GM18502 (cell line): ENCODE data around the gene CCDC138.

Source experiments
- ATAC-seq: cut with Tn5 transposase; IDR thresholded peaks from one replicate; pipeline ENCODE4 v1.9.1; 2021; ENCODE audit warnings: mild to moderate bottlenecking; ENCODE audit not compliant: unreplicated experiment, poor library complexity

The CCDC138 gene

GRCh38 chr2:108916122-108916795, 129.7 kb downstream of the CCDC138 start:
- no peak for ATAC-seq

GRCh38 chr2:108916796-108917421, 130.3 kb downstream of the CCDC138 start:
- ATAC-seq: no peak

DNA sequence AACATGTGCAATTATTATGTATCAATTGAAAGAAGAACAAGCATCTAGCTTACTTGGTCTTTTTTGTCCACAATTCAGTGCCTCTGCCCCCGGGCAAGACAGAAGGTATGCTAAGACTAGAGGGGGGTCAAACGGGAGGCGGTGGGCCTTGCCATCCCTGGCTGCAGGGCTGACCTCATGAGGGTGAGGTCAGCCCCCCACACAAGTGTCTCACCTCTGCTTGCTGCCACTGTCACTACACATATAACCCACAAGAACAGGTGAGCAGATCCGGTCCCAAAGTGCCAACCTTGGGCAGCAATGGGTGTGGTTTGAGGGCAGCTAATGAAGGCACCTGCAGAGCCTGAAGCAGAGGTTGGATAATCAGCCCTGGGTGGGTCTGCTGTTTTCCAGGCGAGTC, 131.0 kb downstream of the CCDC138 start:
- no peak for ATAC-seq

DNA sequence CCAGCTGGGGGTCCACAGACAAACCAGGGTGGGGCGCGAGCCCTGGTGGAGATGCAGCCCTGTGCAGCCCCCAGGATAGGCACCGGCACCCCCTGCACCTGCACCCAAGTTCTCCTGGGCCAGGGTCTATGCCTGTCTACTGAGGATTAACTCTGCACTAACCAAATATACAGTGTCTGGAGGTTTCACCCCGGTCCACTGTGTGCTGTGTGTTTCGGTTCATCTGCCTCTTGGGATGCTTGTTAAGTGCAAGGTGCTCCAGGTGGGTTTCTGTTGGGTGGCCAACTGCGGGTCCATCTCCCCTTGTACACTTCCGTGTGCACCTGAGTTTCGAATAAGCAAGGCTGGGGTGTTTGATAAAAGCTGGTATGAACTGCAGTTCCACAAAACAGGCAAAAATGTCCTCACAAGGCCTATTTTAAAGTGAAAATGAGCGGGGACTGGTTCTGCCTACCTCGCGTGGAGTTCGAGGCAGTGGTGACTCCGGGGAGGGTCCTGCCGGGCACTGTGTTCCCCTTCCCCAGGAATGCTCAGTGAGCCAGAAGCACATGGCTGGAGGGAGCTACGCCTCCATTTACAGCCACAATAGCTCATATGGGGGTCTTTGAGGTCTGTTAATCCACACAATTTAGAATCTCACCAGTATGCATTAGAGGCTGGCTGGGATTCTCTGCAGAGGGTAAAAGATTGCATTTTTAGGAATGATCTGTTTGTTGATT, 131.7 kb downstream of the CCDC138 start:
- no peak for ATAC-seq

DNA sequence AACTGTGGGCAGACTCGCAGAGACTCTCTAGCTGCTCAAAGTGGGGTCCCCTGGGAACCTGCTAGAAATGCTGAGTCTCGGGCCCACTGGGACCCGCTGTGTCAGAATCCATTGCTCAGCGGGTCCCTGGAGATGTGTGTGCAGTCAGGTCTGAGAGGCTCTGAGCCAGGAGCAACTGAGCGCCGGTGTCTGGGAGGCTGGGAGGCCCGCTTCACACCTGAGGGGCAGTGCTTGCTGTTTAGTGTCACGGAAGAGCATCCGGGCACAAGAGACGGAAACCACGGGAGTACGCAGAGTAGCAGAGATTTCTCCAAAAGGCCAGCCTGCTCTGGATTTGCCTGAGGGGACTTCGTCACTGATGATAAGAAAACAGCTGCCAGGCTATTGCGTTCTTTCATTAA, 132.4 kb downstream of the CCDC138 start:
- ATAC-seq: no peak

- ATAC-seq: no peak
Measured at GRCh38 chr2:108919571-108920373, 133.2 kb downstream of the CCDC138 start.

DNA sequence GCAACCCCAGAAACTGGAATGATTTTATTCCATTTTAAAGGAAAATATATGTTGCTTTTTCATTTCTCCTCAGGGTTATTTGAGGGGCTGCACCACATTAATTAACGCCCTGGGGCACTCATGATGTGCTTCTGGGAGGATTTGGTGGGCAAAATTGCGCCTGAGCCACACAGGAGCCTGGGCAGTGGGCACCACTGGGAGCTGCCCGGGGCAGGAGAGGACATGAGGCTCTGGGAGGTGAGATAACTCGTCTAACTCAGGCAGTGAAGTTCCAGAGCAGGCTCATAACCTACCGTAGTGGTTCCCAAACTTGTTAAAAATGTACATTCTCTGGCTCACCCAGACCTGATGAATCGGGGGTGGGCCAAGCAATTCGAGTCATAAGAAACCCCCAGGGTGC, 134.1 kb downstream of the CCDC138 start:
- no peak for ATAC-seq

DNA sequence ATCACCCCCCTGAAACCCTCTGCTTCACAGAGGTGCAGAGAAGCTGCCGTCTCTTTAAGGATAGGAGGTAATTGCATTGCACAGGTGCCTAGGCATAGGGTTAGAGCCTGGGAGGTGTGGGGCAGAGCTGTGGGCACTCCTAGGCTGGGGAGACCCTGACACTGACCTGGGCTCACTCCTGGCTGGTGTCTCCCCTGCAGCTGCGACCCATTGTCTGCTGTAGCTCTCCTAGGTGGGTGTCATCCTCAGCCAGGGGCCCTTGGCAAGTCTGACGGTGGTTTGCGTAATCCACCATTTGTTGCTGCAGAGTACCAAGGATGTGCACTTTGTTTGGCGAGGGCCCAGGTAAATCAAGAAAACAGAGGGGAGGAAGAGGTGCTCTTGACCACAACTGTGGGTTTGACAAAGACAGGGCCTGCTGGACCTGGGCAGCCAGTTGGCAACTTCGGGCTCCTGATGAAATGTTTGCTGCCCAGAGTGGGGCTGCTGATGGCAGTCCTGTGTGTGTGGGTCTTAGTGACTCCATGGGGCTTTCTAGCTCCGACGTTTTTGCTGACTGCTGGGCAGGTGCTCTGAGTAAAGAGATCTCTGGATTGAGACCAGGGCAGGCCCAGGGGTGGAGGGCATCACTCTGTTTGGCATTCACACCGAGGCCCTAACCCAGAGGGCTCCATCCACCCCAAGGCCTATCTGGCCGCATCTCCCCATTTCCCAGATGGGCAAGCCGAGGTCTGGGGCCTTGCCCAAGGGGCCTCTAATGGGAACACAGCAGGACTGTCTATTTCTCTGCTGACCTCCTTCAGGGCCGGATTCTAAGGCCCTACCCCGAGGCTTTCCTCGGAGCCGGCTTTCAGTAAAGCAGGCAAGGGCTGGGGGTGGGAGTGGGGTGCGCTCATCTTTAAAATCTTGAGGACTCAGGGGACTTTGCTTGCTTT, 134.8 kb downstream of the CCDC138 start:
- ATAC-seq: no peak

GRCh38 chr2:108922141-108922915, 135.8 kb downstream of the CCDC138 start:
- no peak for ATAC-seq

DNA sequence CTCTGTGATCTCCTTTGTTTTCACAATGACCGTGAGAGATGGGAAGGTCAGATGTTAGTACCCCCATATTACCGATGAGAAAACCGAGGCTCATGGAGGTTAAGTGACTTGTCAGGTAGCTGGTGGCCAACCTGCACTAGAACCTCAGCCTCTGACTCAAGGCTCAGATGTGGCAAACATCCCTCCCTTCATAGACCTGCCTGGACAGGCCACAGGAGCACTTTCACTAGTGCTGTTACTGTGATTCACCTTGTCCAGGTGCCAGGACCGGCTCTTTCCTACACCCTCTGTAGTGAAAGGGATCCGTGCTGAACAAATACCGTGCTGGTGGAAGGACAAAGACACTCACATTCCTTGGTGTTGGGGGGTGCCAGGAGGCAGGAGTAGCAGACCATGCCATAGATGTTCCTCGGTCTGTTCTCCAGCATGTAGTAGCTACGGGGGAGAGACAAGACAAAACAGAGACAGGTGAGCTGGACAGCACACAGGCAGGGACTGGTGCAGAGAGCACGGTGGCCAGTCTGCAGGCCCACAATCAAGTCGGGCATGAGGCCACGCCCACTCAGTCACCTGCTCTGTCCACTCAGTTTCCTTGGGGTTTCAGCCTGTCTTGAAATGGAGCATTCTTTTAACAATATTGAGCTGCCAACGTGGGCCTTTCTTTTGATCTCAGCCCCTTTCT, 136.6 kb downstream of the CCDC138 start:
- no peak for ATAC-seq

DNA sequence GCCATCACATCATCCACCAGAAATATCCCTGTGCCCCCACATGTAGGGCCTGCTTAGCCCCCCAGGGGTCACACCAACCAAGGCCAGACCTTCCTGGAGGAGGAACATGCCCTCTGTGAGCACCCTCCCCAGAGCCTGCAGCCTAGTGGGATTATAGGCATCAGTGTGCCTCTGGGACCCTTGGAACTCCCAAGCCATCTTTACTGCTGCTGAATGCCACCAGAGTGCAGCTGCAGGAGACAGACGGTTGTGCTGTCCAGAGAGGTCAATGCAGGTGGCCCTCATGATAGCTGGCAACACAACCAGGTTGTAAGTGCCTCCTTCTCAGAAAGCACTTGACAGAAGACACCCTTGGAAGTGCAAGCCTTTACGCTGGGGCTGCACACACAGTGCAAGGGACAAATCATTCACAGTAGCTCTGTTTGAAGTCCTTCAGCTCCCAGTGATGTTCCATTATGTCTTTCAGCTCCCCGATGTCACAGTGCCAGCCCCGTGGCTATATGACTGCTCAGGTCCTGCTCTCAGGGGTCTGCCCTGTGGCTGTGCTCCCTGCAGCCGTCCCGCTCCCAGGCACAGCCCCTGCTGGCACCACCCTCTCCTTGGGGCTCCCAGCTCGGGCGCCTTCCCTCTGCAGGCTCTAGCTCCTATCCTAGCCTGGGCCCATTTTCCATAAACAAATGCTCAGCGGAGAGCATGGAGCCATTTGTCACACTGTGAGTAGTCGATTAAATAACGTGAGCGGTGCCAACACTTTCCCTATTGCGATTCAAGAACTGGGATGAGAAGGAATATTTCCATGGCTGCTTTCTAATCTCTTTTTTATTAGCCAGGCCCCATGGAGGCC, 137.4 kb downstream of the CCDC138 start:
- ATAC-seq: no peak

DNA sequence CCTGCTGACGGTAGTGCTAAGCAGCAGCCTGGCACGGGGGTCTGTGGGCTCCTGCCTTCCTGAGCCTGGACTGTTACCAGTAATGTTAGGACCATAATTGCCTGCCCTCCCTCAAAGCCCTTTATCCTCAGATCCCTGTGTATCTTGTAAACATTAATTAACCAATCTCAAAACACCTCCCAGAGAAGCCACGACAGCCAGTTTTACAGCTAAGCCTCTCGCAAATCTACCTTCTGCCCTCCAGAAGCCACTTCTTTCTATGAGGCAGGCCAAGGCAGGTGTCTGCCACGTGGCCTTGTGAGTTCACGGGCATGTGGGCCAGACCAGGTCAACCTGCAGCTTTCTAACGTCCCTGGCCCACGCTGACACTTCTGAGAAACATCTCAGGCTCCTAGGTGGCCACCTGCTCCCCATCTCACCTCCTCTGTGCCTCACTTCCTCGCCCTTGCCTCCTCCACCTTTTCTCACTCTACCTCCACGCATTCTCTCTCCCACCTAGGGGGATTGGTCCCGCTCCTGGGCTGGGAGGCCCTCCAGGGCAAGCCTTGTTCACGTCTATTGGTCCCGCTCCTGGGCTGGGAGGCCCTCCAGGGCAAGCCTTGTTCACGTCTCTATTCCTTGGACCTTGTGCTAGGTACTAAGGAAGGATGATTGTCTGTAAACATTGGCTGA, 138.1 kb downstream of the CCDC138 start:
- no peak for ATAC-seq

DNA sequence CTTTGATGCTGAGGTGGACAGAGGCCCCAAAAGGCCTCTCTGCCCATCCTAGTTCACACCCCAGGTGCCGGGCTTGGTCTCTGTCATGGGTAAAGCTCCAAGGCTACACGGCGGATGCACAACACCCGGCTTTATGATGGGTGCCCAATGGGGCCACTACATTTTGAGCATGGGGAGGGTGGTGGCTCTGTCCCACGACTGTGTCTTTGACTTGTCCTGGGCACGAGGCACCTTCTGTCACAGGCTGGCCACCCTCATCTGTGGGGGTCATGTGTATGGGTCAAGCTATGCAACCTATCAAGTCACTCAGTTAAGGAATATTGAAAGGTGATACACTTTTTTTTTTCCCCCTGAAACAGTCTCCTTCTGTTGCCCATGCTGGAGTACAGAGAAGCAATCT, 138.7 kb downstream of the CCDC138 start:
- no peak for ATAC-seq

DNA sequence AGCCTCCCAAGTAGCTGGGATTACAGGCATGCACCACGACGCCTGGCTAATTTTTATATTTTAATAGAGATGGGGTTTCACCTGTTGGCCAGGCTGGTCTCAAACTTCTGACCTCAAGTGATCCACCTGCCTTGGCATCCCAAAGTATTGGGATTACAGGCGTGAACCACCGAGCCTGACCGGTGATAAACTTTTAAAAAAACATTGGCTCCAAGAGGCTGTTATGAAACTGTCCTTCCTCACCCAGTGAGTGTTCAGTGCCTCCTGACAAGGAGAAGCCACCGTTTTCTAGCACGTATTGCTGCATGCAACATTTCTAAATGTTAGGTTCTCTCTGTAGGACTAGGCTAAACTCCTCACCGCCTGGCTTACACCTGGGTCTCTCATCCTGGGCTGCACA, 139.2 kb downstream of the CCDC138 start:
- no peak for ATAC-seq
